ENCODE data around the gene ERC2. TPM values are rescaled to one million over a fixed set of nuclear protein-coding genes. Genes with fewer than 3 reads are reported as not detected.
"Not testable (repeated sequence)": the region's sequence is repeated elsewhere in the genome, so short reads cannot be mapped to it uniquely, and the experiment has no call there.

ERC2 gene
- polyA plus RNA-seq, 2 of the 4 experiments (the other 2 are of a cell fraction) = 0.16 TPM; not detected in 1

DNA sequence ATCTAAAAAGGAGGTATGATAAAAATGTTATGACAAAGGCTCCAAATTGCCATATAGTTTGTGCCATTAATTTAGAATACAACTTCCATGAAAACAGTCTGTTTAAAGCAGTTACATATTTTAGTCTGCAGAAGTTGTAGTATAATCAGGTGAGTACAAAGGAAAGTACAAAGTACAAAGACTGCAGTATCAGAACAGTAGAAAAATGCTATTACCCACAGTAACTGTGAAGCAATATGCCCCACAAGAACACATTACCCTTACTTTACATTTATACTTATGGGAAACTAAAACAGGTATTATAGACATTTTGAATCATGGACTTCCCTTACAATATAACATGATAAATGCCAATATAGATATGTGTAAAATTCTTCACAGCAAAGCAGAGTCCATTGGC lies 398.5 kb downstream of the ERC2 start (continued):
- TF ChIP-seq JUN (IDR thresholded peaks at IDR 0.05) (no peak), KDM5A (IDR thresholded peaks at IDR 0.05) (no peak), HEYL (CRISPR knock-in tag; IDR thresholded peaks at IDR 0.05) (no peak), SREBF2 (IDR thresholded peaks at IDR 0.05) (no peak), HOXB13 (CRISPR knock-in tag; IDR thresholded peaks at IDR 0.05; ENCODE audit: low read depth) (no peak), JUNB (IDR thresholded peaks at IDR 0.05) (no peak), MAFK (IDR thresholded peaks at IDR 0.05; ENCODE audit: partially characterized antibody) (no peak), RCOR1 (IDR thresholded peaks at IDR 0.05; ENCODE audit: low read depth, low read length) (no peak), NFE2L2 (conservative IDR thresholded peaks at IDR 0.05; ENCODE audit: low read length) (no peak), MAZ (IDR thresholded peaks at IDR 0.05; ENCODE audit: borderline replicate concordance, low read depth, low read length) (no peak)

DNA sequence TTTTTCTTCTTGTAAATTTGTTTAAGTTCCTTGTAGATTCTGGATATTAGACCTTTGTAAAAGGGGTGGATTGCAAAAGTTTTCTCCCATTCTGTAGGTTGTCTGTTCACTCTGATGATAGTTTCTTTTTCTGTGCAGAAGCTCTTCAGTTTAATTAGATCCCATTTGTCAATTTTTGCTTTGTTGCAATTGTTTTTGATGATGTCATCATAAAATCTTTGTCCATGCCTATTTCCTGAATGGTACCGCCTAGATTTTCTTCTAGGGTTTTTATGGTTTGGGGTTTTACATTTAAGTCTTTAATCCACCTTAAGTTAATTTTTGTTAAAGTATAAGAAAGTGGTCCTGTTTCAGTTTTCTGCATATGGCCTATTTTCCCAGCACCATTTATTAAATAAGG lies 401.9 kb downstream of the ERC2 start:
- POLR2A ChIA-PET, ATAC-seq: not testable (repeated sequence)

DNA sequence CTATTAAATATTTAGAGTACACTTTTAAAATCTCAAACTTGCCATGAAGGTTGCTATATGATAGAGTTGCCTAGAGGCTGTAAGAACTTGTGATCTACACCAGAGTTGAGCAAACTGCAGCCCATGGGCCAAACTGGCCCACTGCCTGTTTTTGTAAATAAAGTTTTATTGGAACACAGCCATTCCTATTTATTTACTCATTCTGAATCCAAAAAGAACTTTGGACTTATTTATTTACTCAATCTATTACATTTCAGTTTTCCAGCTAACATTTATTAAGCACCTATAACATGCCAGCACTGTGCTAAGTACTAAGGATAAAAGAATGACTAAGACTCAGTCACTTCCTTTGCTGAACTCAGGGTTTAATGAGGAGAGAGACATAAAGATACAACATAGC lies 403.6 kb downstream of the ERC2 start:
- FAIRE-seq = no peak
- Histone ChIP-seq H3K4me1 (0 out of 3 replicates have a peak, but pooled peaks cover 5% of the 10 kb centered on the region), H3K27ac (no peak overlapping the region), H3K4me3 (no peak overlapping the region), H3K4me2 (no peak overlapping the region), H3K9me3 (no peaks in the 10 kb centered on the region)
- TF ChIP-seq FOSL2 (IDR thresholded peaks at IDR 0.05) = no peak
- peak; percentile 23; the same call in 1 of the 2 replicates for TF ChIP-seq FOSL2 (CRISPR knock-in tag; IDR thresholded peaks at IDR 0.05)
- no peak for TF ChIP-seq ZFP36 (IDR thresholded peaks at IDR 0.05; ENCODE audit: borderline replicate concordance, partially characterized antibody)
- no peak for TF ChIP-seq CBX8 (IDR thresholded peaks at IDR 0.05)
- no peak for TF ChIP-seq CHD2 (IDR thresholded peaks at IDR 0.05; ENCODE audit: low read length, partially characterized antibody)
- TF ChIP-seq RNF2 (IDR thresholded peaks at IDR 0.05; ENCODE audit: borderline replicate concordance, low read depth) = no peak
- TF ChIP-seq KDM1A (IDR thresholded peaks at IDR 0.05; ENCODE audit: low read depth) = no peak
- TF ChIP-seq EHMT2 (IDR thresholded peaks at IDR 0.05; ENCODE audit: low read depth) = no peak
- CTCF ChIA-PET = no interaction called here
- POLR2A ChIA-PET = no interaction called here
- peak in 1 of 2 experiments; percentile 19 for DNase-seq (ENCODE audit: low read depth in 1 of 2, low spot score in 1 of 2)
- ATAC-seq = peak in 1 of 2 experiments; percentile 60; a peak in 2 of 6 replicates

More for the DNA sequence above, 401.9 kb downstream of the ERC2 start:
- H3K27ac ChIP-seq; CTCF ChIA-PET; FAIRE-seq; H3K4me1 ChIP-seq; DNase-seq (ENCODE audit: low read depth in 1 of 2, low spot score in 1 of 2); H3K4me2 ChIP-seq; H3K9me3 ChIP-seq; H3K4me3 ChIP-seq: not testable (repeated sequence)
- peak; percentile 82 for TF ChIP-seq MAFK (IDR thresholded peaks at IDR 0.05; ENCODE audit: partially characterized antibody)
- WGBS (ENCODE audit: missing lambda C conversion rate) = 52% methylated on average over 1 of the region's 1 CpG

DNA sequence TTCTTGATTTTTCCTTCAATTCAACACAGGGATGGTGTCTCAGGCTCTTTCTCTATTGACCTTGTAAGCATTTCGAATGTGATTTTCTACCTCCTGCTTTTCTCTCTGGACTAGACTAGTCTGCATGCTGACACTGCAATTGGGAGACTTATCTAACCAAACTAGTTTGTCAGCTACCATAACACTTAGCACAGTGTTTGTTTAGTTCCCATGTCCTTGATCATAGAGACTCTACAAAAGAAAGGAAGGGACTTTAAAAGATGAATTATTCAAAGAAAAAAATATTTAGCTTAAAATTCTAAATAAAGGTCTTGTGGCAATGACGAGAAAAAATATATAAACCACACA lies 407.0 kb downstream of the ERC2 start:
- Histone ChIP-seq H3K9me3 (no peaks in the 10 kb centered on the region), H3K27ac (no peak overlapping the region), H3K4me2 (no peak overlapping the region), H3K4me3 (no peak overlapping the region), H3K4me1 (0 out of 3 replicates have a peak, but pooled peaks cover 5% of the 10 kb centered on the region)
- ATAC-seq (no peak), DNase-seq (ENCODE audit: low read depth in 1 of 2, low spot score in 1 of 2) (no peak), FAIRE-seq (no peak)
- ChIA-PET POLR2A (no interaction called here), CTCF (no interaction called here)
- WGBS (ENCODE audit: missing lambda C conversion rate) = 19% methylated on average over 2 of the region's 2 CpGs
- no peak for TF ChIP-seq TFCP2L1 (CRISPR knock-in tag; IDR thresholded peaks at IDR 0.05)
- TF ChIP-seq, protein P1, sequence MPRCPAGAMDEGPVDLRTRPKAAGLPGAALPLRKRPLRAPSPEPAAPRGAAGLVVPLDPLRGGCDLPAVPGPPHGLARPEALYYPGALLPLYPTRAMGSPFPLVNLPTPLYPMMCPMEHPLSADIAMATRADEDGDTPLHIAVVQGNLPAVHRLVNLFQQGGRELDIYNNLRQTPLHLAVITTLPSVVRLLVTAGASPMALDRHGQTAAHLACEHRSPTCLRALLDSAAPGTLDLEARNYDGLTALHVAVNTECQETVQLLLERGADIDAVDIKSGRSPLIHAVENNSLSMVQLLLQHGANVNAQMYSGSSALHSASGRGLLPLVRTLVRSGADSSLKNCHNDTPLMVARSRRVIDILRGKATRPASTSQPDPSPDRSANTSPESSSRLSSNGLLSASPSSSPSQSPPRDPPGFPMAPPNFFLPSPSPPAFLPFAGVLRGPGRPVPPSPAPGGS (IDR thresholded peaks at IDR 0.05) = no peak
- no peak for TF ChIP-seq CBX8 (IDR thresholded peaks at IDR 0.05)
- TF ChIP-seq ESRRA (IDR thresholded peaks at IDR 0.05; ENCODE audit: borderline replicate concordance, low read length) = no peak
- no peak for TF ChIP-seq FOSB (CRISPR knock-in tag; IDR thresholded peaks at IDR 0.05)
- TF ChIP-seq HOXB5 (CRISPR knock-in tag; IDR thresholded peaks at IDR 0.05) = no peak
- TF ChIP-seq CBX2 (IDR thresholded peaks at IDR 0.05; ENCODE audit: borderline replicate concordance, low read depth) = no peak
- TF ChIP-seq, protein P2, sequence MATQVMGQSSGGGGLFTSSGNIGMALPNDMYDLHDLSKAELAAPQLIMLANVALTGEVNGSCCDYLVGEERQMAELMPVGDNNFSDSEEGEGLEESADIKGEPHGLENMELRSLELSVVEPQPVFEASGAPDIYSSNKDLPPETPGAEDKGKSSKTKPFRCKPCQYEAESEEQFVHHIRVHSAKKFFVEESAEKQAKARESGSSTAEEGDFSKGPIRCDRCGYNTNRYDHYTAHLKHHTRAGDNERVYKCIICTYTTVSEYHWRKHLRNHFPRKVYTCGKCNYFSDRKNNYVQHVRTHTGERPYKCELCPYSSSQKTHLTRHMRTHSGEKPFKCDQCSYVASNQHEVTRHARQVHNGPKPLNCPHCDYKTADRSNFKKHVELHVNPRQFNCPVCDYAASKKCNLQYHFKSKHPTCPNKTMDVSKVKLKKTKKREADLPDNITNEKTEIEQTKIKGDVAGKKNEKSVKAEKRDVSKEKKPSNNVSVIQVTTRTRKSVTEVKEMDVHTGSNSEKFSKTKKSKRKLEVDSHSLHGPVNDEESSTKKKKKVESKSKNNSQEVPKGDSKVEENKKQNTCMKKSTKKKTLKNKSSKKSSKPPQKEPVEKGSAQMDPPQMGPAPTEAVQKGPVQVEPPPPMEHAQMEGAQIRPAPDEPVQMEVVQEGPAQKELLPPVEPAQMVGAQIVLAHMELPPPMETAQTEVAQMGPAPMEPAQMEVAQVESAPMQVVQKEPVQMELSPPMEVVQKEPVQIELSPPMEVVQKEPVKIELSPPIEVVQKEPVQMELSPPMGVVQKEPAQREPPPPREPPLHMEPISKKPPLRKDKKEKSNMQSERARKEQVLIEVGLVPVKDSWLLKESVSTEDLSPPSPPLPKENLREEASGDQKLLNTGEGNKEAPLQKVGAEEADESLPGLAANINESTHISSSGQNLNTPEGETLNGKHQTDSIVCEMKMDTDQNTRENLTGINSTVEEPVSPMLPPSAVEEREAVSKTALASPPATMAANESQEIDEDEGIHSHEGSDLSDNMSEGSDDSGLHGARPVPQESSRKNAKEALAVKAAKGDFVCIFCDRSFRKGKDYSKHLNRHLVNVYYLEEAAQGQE (IDR thresholded peaks at IDR 0.05) = no peak
- TF ChIP-seq, protein P3, sequence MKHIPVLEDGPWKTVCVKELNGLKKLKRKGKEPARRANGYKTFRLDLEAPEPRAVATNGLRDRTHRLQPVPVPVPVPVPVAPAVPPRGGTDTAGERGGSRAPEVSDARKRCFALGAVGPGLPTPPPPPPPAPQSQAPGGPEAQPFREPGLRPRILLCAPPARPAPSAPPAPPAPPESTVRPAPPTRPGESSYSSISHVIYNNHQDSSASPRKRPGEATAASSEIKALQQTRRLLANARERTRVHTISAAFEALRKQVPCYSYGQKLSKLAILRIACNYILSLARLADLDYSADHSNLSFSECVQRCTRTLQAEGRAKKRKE (CRISPR knock-in tag; IDR thresholded peaks at IDR 0.05; ENCODE audit: low read depth) = no peak
